Activated T-helper 1 cell treated with Interleukin-2 at 50 U/mL for 16 hours (primary cell): ENCODE data around the gene UNC45B.
A peak's percentile ranks its signal among the peaks of the same experiment; 100 is the strongest.
"Not testable (repeated sequence)": the region's sequence is repeated elsewhere in the genome, so short reads cannot be mapped to it uniquely, and the experiment has no call there.

Source experiments
- DNase-seq: peaks from one replicate; pipeline ENCODE4 v3.0.0-alpha.2; 2020; ENCODE audit warnings: low read depth

Gene UNC45B

DNA sequence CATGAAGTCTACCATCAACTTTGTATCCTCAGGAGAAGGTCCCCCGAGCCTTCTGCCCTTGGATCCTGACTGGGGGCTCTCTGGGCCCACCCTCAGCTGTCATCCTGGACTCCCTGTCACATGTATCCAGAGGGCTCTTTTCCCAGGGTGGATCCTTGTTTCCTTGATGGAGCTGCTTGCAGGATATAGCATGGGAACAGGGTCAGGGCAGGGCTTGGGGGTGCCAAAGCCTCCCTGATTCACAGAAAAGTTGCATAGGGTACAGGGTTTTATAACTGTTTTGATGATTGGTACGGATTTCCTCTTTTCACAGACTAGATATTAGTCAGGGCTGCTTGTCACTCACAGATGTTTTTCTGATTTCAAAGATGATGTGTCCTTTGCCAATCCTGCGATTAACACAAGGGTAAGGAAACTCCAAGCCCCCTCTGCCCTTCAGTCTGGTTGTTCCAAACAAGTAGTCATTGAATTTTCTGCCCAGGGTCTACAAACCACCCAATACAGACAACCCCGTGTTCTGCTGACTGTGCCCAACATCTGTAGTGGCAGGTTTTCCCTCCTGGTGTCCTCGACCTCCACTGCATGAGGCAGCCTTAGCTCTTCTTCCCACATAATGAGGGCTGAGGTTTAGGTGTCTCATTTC is 67.1 kb downstream of the UNC45B start:
- peak; percentile 12 for DNase-seq

DNA sequence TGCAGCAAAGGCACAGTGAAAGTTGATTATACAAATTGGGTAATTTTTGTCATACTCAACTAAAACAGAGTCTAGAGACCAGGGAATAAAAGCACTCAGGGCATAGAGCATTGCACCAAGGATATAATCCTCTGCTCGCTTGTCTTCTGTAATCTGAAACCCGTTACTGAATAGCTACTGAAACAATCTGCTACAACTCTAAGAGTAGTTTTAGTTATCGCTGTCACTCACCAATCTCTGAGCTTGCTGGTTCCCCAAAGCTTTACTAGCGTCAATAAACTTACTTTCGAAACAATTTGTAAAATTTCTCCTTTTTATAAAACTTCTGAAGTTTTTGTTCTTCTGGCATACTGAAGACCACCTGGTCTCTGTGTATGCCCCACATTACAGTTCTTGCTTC is 69.5 kb downstream of the UNC45B start:
- no peak for DNase-seq

DNA sequence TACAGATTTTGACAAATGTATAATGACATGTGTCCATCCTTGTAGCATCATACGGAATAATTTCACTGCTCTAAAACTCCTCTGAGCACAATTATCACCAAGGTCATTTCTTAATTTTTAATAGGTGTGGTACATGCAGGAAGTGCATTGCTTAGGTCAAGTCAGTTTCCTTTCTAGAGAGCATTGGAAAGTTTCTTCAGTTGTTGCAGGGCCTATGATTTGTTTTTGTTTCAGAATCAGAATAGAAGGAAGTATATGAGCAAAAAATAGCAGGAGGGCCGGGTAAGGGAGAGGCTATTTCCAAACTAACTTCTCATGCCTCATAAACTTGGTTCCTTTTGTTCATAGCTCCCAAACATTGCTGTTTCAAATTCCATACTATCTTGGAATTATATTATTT is 71.3 kb downstream of the UNC45B start:
- DNase-seq: no peak

DNA sequence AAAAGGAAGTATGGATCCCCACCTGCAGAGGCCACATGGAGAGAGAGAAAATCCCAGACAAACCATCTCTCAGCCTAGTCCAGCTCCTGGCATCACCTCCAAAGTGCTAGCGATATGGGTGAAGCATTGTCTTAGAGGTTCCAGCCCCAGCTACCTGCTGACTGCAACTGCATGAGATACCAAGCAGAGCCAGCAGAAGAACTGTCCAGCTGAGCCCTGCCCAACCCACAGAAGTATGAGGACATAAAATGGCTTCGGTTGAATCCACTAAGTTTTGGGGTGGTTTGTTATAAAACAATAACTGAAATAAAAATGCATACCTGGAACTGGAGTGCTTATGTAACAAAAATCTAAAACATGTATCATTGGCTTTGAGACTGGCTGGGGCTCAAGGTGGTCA is 74.8 kb downstream of the UNC45B start:
- no peak for DNase-seq

DNA sequence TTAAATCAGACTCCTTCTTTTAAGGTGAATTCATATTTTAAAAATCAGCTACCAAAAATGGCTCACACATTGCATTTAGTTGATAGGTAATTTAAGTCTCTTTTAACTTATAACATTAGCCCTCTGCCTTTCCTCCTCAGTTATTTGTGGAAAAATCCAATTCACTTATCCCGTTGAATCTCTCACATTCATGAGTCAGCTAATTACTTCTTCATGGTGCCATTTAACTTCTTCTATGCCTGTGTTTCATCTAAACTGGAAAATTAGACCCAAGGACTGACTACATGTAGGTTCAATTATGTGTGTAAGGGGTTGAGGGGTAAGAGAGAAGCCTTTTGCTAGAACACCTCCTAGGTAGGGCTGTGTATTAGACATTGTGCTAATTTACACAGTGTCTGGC is 76.8 kb downstream of the UNC45B start:
- DNase-seq: no peak

DNA sequence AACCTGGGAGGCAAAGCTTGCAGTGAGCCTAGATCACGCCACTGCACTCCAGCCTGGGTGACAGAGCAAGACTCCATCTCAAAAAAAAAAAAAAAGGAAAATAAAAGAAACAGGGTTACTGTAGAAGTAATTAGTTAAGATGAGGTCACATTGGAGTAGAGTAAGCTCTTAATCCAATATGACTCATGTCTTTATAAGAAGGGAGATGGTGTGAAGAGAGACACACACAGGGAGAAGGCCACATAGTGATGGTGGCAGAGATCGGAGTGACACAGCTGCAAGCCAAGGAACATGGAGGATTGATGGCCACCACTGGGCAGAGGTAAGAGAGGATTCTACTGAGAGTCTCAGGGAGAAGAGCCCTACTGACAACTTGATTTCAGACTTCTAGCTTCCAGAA is 79.9 kb downstream of the UNC45B start:
- DNase-seq: no peak

DNA sequence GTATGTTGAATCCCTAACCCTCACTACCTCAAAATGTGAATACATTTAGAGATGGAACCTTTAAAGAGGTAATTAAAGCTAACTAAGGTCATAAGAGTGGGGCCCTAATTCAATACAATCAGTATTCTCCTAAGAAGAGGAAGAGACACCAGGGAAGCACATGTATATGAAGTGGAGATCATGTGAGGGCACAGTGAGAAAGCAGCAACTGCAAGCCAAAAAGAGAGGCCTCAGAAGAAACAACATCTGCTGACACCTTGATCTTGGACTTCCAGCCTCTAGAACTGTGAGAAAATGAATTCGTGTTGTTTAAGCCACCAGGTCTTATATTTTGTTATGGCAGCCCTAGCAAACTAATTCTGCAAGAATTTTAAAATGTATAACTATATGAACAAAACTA is 82.0 kb downstream of the UNC45B start:
- no peak for DNase-seq

DNA sequence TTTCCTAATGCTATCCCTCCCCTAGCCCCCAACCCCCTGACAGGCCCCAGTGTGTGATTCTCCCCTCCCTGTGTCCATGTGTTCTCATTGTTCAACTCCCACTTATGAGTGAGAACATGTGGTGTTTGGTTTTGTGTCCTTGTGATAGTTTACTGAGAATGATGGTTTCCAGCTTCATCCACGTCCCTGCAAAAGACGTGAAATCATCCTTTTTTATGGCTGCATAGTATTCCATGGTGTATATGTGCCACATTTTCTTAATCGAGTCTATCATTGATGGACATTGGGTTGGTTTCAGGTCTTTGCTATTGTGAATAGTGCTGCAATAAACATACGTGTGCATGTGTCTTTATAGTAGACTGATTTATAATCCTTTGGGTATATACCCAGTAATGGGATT is 86.7 kb downstream of the UNC45B start:
- not testable (repeated sequence) for DNase-seq

DNA sequence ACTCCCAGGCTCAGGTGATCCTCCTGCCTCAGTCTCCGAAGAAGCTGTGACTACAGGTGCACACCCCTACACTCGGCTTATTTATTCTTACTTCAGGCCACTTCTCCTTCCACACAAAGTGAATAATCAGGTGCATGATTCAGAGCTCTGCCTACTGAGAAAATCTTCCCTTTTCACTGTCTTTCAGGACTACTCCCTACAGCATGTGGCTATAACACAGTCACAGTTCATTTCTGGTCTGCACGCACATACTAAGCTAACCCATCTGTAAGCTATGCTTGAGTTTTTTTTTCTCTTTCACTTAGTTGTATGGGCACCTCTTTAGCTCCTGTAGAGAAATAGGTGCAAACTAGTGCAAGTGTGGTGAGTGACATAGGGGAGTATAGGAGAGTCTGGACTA is 87.7 kb downstream of the UNC45B start:
- DNase-seq: no peak

DNA sequence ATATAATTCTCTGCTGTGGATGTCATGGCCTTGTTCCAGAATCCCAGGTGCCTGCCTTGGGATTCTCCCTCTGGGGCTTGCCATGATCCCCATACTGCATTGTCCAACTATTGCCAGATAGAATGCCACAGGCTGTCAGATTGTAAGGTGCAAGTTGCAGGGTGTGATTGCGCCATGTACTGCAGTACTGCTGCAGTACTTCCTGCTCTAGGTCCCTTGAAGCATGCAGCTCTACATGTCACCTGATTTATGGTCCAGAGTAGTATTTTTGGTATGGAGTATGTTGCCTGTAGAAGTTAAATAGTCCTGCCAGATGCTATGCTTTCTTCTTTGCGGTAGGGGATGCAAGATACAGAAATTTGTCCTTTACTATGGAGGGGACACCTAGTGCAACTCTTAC is 88.3 kb downstream of the UNC45B start:
- DNase-seq: no peak

DNA sequence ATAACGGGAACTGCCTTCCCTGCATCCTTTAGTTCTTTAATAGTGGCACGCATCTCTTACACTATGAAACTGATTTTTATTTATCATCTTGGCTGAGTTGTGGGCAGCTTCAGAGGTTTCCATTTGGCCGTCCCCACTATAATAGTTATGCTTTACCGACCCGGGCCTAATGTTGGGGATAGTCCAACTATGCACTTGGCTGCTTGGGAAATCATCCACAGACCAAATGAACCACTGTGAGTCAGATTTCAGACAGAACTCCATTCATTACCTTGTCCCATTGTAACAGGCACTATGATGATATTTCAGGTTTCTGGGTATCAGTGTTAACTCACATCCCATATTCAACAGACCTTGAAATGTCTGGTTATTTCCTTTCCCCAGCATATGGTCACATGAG is 89.2 kb downstream of the UNC45B start:
- DNase-seq: no peak

DNA sequence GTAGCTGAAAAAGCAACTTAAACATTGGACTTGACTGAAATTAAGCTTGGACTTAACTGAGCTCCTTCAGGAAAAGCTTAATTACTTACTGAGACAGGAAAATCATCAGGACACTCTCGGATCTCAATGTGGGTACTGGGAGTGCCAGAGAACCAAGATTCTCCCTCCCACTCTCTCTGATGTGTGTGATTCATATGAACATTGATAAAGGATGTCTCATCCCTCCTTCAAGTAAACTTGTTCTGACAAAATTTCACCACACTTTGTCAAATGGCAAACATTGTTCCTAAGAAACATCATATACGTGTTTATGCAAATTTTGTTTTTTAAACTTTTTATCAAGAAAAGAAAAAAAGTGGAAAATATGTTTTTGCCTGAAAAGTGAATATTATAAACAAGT is 91.2 kb downstream of the UNC45B start:
- DNase-seq: no peak
